GM23248 (cell line): Measurements from ENCODE around the gene PLEKHG4B.

Source experiments
- EZH2 ChIP-seq: fragments of 200-600 bp; sonication (generic); IDR thresholded peaks from 2 replicates; pipeline ENCODE4 v1.6.1; 2018; ENCODE audit warnings: antibody characterized with exemption, mild to moderate bottlenecking; ENCODE audit not compliant: insufficient read depth, poor library complexity, severe bottlenecking
- EZH2phosphoT487 ChIP-seq: fragments of 200-600 bp; sonication (generic); IDR thresholded peaks from 2 replicates; pipeline ENCODE4 v1.6.1; 2018; ENCODE audit warnings: antibody characterized with exemption, moderate library complexity, mild to moderate bottlenecking, low read depth; ENCODE audit not compliant: insufficient read depth

DNA sequence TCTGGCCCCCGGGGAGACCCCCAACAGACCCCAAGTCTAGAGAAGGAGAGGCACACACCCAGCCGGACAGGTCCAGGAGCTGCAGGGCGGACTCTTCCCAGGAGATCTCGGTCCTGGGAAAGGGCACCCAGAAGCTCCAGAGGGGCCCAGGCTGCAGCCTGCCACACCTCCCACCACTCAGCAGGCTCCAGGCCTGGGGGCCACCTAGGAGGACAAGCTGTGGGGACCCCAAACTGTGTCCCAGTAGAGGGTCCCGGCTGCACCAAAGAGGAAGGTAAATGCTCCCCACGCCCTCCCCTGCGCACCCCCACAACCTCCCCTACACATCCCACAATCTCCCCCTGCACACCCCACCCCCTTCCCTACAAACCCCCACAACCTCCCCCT lies 48.5 kb downstream of the PLEKHG4B start:
- TF ChIP-seq EZH2, result no peak
- TF ChIP-seq EZH2phosphoT487, result no peak
